Caki2 (cell line): ENCODE measurements around the gene SMARCD1. TPM values are rescaled to one million over a fixed set of nuclear protein-coding genes. Genes with fewer than 3 reads are reported as not detected.

Experiments used
- DNase-seq: peaks from one replicate; pipeline ENCODE4 v3.0.0-alpha.2; 2015; ENCODE audit warnings: low read depth
- in situ Hi-C: cut with HindIII; loops from 2 replicates; pipeline ENCODE4 v1.10.0; 2016; ENCODE audit warnings: low sequenced_read_pairs, low pct_unique_long_range_greater_than_20kb, mixed read lengths
- total RNA-seq: library from RNA; depleted of rRNA; stranded (reverse); fragments of >200 nt; shearing (Covaris generic); gene quantifications from 2 replicates; pipeline ENCODE4 v1.2.3, GENCODE V29; 2014; ENCODE audit warnings: low replicate concordance

SMARCD1 gene
- total RNA-seq, 1 experiment from 2014 or later = 61.0 TPM

DNA sequence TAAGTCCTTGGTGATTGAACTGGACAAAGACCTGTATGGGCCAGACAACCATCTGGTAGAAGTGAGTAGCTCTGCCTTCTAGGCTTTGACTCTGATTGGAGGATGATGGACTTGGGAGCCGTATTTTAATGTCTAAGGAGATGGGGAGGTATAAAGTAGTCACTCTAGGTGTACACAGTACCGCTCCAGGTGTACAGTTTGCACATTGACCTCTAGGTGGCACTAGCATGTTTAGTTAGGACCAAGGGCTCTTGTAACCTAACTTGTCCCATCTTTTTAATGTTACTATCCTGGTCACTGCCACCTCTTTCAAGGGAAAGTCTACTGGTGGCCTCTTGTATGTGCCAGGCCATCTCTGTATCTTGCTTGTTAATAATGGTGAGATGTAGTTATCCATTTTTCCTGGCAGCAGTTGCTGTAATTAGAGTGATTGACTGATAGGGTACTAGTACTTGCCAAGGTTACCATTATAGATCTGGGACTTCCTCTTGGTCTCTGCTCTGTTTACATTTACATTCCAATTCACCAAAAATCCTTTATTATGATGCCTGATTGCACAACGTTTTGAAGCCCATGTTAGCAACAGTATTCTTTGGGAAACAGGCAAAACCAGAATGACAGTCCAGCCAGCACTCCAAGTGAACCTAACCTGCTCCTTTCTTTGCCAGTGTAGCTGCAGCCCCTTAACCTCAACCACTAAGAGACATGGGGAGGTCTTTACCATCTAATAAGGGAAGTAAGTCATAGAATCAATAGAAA lies 3.6 kb downstream of the SMARCD1 start:
- peak; percentile 58 for DNase-seq
- in situ Hi-C loops = no loop called here

DNA sequence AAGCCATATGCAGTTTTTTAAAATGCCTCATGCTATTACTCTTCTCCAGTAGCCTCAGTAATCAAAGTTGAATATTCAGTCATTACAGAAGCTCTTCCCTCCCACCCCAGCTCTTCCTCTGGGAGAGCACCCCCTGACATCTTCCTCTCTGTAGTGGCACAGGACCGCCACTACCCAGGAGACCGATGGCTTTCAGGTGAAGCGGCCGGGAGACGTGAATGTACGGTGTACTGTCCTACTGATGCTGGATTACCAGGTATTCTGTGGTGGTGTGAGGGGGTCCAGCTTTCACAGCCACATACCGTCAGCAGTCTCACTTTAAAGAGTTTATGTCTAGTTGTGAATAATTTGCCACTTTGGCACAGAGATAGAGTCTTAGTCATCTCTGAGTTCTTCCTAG lies 4.6 kb downstream of the SMARCD1 start:
- DNase-seq = no peak
- in situ Hi-C loops = no loop called here

DNA sequence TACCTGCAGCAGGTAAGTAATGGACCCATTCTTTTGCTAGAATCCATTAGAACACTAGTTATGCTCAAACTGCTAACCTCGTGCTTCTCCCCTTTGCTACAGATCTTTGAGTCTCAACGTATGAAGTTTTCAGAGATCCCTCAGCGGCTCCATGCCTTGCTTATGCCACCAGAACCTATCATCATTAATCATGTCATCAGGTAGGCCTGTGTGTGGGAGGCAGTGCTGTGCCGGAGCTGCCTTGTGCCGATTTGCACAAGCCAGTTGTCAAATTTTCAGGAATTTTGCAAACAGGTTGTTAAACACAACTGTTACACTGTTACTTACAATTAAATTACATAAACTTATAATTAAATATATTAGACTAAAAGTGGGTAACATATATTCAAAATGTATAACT lies 5.2 kb downstream of the SMARCD1 start:
- in situ Hi-C loops = no loop called here
- no peak for DNase-seq

DNA sequence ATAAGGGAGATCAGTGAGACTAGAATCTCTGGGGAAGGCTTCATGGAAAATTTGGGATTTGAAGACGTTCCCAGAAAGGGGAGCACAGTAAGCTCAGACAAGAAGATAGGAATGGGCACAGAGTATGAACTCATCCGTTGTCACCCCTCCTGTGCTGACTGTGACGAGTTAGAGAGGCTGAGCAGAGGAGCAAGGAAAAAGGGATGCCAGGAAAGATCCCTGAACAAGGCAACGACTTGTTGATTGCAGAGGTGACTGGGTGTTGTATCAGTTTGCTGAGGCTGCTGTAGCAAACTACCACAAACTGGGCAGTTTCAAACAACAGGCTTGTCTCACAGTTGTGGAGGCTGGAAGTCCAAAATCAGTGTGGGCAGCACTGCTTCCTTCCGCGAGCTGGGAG lies 12.8 kb downstream of the SMARCD1 start:
- in situ Hi-C loops = no loop called here
- DNase-seq = no peak

DNA sequence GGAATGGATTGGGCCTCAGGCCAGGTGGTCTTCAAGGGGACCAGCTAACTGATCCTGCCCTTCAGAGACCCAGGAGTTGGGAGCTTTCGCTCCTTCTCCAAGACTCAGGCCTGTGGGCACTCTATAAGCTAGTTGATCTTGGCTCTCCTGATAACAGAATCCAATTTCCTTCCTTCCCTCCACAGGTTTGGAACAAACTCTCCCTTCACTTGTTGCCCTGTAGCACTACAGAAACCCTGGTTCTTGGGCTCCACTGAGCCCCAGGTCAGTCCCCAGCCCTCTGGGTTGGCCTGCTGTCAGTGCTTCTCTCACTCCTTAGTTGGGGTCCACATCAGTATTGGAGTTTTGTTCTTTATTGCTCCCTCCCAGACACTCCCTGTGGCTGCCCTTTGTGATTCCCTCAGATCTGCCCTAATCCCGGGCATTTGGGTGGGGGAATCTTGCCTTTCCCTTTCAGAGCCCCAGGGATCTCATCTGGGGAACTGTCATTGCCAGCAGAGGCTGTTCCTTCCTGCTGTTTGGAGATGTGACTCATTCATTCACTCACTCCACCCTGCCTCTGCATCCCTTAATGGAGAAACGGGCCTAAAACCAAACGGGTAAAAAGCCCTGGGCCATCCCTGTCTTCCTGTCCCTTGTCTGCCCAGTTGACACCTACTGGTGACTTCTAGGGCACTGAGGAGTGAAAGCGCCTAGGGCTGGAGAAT lies 14.3 kb downstream of the SMARCD1 start:
- no peak for DNase-seq
- in situ Hi-C loops = no loop called here

DNA sequence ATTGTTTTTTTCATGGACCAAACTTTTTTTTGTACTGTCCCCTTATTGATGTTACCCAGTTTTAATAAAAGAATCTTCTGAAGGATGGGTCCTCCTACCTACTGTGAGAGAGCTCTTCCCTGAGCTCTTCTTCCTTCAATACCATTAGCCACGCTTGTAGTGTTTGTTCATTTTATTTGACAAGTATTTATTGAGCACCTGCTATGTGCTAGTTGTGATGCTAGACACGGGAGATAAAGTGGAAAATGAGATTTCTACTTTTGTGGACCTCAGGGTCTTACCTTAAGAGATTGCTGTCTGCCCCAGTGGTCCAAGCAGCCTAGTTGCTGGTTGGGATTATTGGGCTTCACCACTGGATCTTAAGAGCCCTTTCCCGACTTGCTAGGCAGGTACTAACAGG lies 15.4 kb downstream of the SMARCD1 start:
- DNase-seq = no peak
- in situ Hi-C loops = no loop called here

DNA sequence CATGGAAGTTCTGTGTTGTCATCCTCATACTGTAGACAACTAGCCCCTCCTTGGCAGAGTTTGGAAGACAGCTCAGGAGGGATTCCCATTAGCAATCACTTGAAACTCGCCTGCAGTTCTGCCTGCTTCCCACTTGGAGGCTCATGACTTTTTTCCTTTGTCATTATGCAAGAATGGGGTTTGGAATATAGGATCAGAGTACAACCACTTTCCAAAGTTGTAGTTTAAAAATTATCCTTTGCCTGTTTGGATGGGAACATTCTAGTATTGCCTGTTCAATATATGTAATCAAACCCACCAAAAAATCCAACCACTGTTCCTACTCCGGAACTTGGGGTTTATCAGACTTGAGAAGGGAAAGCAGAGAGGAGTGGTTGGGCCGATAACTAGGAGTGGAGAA lies 16.5 kb downstream of the SMARCD1 start:
- in situ Hi-C loops = no loop called here
- peak; percentile 57 for DNase-seq

DNA sequence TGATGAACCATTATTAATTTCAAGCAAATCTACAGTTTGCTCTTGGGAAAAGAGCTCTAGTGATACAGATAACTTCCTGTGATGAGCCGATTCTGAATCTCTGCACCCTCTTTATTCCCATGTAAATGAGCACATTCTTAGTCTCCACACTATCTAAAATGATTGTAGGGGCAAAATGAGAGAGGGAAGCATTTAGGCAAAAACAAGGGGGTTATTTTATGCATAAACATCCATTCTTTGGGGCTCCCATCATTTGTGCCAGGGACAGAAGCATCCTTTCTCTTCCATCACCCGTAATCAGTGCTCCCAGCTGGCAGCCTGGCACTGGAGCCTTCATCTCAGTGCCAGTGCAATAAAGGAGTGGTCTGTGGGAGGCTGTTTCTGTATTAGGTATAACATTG lies 17.0 kb downstream of the SMARCD1 start:
- in situ Hi-C loops = no loop called here
- DNase-seq = no peak

DNA sequence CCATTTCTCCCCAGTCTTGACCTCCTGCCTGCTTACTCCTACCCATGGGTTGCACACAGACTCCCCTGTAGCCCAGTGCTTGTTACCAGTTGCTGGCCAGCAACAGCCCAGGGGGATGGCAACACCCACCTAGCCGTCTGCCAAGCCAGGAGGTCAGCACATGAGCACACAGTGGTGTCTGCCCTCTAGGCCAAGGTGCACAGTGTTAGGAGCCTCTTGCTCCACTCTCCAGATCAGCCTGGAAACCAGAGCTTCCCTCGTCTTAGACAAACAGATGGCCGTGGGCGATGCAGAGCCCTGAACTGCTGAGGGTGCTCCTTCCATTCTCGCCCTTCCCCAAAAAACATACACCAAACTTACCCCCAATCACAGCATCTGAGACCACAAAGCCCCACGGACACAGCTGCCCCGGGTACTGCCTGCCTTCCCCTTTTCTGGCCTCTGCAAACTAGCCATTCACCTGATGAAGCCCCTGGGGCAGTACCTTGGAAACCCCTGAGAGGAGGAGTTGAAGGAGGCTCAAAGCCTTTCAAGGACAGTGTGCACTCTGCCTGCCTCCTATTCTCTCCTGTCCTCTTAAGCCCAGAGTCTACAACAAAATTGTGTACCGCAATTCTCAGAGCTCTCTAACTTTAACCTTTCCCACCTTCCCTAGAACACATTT lies 17.6 kb downstream of the SMARCD1 start:
- in situ Hi-C loops = no loop called here
- no peak for DNase-seq

DNA sequence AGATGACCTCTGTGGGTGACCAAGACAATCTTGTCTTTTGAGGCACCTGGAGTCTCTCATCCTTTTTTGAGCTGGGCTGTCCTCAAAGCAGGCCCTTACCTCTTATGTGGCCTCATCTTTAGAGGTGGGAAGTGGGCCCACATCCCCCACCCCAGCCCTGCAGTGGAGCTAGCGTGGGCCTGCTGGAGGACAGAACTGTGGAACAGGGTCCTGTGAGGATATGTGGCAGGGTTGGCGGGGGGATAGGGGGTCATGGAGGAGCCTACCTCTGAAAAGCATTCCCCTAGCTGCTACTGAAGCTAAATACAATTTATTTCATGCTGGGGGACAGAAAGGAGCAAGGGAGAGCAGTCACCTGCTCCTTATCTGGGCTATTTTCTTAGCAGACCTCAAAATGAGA lies 18.2 kb downstream of the SMARCD1 start:
- no peak for DNase-seq
- in situ Hi-C loops = no loop called here

DNA sequence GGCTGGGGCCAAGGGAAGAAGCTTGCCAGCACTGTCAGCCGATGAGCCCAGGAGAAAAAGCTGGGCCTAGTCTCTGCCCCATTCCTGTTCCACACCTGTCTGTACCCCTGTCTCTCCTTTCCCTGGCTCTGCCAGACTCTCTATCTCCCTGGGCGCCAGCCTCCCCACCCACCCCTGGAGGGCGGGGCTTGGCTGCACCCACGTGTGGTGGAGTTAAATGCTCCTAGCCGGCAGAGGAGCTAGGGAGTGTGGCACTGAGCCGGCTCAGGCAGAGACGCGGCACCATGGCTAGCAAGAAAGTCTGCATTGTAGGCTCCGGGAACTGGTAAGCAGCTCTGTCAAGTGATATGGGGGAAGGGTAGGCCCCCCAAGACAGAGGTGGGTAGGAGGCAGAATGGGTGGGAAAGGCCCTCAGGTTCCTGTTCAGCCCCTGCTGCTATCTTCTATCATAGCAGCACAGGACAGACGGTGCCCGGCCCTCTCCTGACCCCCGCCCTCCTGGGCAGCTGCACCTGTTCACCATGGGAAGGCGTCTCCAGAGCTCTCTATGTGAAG lies 18.7 kb downstream of the SMARCD1 start, which contains the start of gene GPD1:
TSS of gene GPD1 (plus strand) at position 242 of the 555 bp plus-strand sequence. CDS start at position 285, 43 bp downstream.
- no peak for DNase-seq
- in situ Hi-C loops = no loop called here

DNA sequence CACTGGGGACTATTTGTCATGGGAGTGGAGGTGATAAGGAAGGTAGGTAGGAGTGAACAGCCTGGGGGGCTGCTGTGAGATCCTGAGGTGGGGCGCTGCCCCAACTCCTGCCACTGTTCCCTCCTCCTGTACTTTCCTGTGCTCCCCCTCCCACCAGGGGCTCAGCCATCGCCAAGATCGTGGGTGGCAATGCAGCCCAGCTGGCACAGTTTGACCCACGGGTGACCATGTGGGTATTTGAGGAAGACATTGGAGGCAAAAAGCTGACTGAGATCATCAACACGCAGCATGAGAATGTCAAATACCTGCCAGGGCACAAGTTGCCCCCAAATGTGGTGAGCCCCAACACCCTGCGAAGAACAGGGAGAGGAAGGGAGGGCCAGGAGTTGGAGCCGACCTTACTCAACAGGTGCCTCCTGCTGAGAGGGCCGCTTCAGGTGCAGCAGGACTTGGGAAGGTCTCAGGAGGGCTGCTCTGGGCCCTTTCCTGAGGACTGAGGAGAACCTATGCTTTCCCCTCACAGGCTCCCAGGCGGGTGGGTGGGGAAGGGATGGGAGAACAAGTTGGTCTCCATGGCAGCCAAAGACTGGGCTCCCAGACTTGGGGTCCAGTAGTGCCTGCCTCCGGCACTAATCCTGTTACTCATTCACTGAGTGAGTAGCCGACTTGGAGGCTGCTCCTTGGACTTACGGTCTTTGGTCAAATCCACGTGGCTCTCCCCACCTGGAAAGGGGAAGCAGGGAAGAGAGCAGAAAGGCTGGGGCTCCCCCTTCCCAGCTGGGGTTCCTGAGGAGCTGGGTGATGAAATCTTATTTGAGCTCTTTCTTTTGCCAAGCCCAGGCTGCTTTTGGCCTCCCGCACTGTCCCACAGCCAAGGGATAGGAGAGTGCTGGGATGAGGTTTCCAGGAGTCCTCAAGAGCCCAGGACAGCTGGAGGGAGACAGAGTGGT lies 19.6 kb downstream of the SMARCD1 start:
- in situ Hi-C loops = no loop called here
- no peak for DNase-seq

DNA sequence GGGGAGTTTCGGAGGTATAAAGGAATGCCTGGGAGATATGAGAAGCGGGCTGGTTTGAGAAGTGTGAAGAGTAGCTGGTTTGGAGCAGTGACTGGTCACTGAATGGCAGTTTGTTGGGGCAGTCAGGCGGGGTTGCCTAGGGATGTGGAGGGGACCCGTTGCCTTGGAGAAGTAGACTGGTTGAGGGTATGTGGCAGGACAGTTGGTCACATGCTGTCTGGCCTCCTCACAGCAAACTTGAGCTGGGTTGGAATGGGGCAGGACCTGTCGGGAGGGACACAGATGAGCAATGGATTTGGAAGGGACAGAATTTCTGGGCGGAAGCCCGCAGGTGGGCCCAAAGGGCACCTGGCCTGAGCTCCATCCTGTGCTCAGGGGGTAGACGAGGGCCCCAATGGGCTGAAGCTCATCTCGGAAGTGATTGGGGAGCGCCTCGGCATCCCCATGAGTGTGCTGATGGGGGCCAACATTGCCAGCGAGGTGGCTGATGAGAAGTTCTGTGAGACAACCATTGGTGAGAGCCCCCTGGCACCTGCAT lies 20.8 kb downstream of the SMARCD1 start:
- DNase-seq = no peak
- in situ Hi-C loops = no loop called here

DNA sequence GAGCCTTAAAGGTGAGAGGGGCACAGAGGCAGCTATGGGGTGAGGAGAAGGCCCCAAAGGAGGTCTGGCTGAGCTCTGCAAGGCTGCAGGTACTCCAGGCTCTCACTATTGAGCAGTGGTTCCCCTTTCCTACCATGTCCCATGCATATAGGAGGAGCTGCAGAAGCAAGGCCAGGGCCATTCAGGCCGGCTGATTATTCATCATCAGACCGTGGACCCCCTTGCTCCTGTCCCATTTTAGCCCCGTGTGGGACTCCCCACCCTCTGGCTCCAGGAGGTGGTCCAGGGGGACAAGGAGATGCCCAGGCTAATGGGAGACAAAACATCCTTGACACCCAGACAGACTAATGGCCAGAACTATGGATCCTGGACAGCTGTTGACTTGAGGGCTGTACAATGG lies 21.8 kb downstream of the SMARCD1 start:
- in situ Hi-C loops = no loop called here
- DNase-seq = no peak

DNA sequence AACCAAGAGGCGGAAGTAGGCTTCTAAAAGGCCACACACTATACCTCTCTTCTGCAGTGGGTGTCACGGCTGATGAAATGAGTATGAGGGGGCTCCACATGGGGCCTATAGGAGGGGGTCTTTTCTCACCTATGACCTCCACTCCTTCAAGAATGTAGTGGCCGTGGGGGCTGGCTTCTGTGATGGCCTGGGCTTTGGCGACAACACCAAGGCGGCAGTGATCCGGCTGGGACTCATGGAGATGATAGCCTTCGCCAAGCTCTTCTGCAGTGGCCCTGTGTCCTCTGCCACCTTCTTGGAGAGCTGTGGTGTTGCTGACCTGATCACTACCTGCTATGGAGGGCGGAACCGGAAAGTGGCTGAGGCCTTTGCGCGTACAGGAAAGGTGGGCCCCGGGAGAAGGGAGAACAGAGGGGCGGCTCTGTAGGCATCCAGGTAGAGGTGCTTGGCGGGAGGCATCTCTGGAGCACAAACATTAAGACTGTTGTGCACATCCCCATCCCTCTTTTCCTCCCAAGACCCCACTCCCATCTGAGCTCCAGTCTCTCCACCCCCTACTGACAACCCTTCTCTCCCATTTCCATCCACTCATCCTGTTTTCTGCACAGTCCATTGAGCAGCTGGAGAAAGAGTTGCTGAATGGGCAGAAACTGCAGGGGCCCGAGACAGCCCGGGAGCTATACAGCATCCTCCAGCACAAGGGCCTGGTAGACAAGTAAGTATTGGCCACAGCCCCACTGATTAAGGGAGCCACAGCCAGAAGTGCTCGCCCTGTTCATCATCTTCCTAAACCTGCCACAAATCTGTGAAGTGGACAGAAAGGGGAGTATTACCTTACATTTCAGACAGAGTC lies 22.5 kb downstream of the SMARCD1 start:
- DNase-seq = no peak
- in situ Hi-C loops = no loop called here

DNA sequence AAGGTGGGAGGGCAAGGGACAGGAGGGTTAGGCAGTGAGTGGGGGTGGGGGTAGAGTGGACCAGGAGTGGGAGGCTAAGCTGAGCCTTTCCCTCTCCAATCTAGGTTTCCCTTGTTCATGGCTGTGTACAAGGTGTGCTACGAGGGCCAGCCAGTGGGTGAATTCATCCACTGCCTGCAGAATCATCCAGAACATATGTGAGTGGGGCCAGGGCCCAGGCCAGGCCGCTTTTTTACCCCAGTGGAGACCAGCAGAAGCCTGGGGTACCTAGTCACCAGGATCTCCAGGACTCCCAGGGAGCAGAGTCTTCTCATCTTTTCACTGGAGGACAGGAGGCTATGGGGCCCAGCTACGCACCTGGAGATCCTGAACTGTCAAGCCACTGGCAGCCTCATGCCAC lies 24.2 kb downstream of the SMARCD1 start:
- DNase-seq = no peak

More for the DNA sequence above, 24.2 kb downstream of the SMARCD1 start:
- in situ Hi-C loops = no loop called here
